Measurements from ENCODE around the gene RIPK3.

DNA sequence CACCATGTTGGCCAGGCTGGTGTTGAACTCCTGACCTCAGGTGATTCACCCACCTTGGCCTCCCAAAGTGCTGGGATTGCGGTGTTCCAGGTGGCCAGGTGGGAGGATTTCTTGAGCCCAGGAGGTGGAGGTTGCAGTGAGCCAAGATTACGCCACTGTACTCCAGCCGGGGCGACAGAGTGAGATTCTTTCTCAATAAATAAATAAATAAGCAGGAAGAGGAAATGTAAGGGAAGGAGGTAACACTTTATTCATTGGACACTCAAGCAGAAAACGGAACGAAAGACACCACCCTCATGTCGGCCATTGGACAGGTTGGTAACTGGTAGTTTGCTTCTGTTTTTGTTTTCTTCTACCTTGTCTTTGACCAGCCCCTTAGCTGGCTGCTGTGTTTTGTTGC is 15.2 kb upstream of the RIPK3 start:
- TF ChIP-seq, protein P1, sequence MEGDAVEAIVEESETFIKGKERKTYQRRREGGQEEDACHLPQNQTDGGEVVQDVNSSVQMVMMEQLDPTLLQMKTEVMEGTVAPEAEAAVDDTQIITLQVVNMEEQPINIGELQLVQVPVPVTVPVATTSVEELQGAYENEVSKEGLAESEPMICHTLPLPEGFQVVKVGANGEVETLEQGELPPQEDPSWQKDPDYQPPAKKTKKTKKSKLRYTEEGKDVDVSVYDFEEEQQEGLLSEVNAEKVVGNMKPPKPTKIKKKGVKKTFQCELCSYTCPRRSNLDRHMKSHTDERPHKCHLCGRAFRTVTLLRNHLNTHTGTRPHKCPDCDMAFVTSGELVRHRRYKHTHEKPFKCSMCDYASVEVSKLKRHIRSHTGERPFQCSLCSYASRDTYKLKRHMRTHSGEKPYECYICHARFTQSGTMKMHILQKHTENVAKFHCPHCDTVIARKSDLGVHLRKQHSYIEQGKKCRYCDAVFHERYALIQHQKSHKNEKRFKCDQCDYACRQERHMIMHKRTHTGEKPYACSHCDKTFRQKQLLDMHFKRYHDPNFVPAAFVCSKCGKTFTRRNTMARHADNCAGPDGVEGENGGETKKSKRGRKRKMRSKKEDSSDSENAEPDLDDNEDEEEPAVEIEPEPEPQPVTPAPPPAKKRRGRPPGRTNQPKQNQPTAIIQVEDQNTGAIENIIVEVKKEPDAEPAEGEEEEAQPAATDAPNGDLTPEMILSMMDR (IDR thresholded peaks at IDR 0.05; ENCODE audit: poor library complexity), result no peak
- TF ChIP-seq EZH2phosphoT487 (IDR thresholded peaks at IDR 0.05; ENCODE audit: low read depth, severe bottlenecking, unreplicated experiment), result no peak
